Colonic mucosa (tissue), 4 donors: ENCODE data around the gene SH3BP2. TPM values are rescaled to one million over a fixed set of nuclear protein-coding genes. Genes with fewer than 3 reads are reported as not detected.

Experiments used
- DNase-seq: peaks from one replicate; pipeline ENCODE4 v3.0.0-alpha.2; 2020
- H3K27ac ChIP-seq: fragments of 200-600 bp; one replicate; pipeline ENCODE4 v1.8.0; 2021
- H3K27me3 ChIP-seq: fragments of 200-600 bp; one replicate; pipeline ENCODE4 v1.8.0; 2021
- H3K36me3 ChIP-seq: fragments of 200-600 bp; one replicate; pipeline ENCODE4 v1.8.0; 2021
- H3K4me1 ChIP-seq: fragments of 200-600 bp; one replicate; pipeline ENCODE4 v1.8.0; 2021; ENCODE audit warnings: mild to moderate bottlenecking
- H3K4me3 ChIP-seq: fragments of 200-600 bp; one replicate; pipeline ENCODE4 v1.8.0; 2021
- H3K9ac ChIP-seq, 2 donors: one replicate each; pipeline ENCODE4 v1.7.0; 2013; ENCODE audit warnings: control low read depth in 2 of 2, low read depth in 2 of 2, low read length in 2 of 2
- H3K9me3 ChIP-seq: fragments of 200-600 bp; one replicate; pipeline ENCODE4 v1.8.0; 2021
- CTCF ChIP-seq: fragments of 200-600 bp; IDR thresholded peaks from one replicate; pipeline ENCODE4 v1.8.0; 2022; ENCODE audit warnings: antibody characterized with exemption, mild to moderate bottlenecking
- intact Hi-C: fragments of 100-400 bp; cut with DNase I; formaldehyde crosslinking; loops from one replicate; pipeline ENCODE4 v1.14.1; 2022
- total RNA-seq, 2 donors: library from RNA; stranded (reverse); fragmentation: NEBNext Ultra II Directional in 1 of 2; extraction: Animal tissue kit (Norgen Biotek cat#: 25700) in 1 of 2; gene quantifications; one replicate each; pipeline ENCODE4 v1.2.1, GENCODE V29; 2021
- donor health status: healthy.
- donor health status: DM: no; HTN: no; CAD: no.
- donor health status: DM: no; HTN: no; CAD: no.

The SH3BP2 gene
- total RNA-seq, 2 donors from 2014 or later = 62.2 to 70.8 TPM

GRCh38 chr4:2754848-2755819, 37.8 kb upstream of the SH3BP2 start:
- Histone ChIP-seq H3K9me3 (no peaks in the 10 kb centered on the region), H3K36me3 (no peaks in the 10 kb centered on the region), H3K27ac (peak overlapping the region; percentile 95), H3K4me3 (peak overlapping the region; percentile 71), H3K4me1 (peaks cover 10% of the 10 kb centered on the region), H3K9ac (peak overlapping the region; percentile 42 to 93), H3K27me3 (no peaks in the 10 kb centered on the region)
- intact Hi-C loops = no loop called here
- no peak for TF ChIP-seq CTCF
- no peak for DNase-seq

GRCh38 chr4:2755821-2756690, 36.8 kb upstream of the SH3BP2 start, which contains the start of gene TNIP2:
Gene TNIP2, minus strand, starts transcription at chr4:2756336. Its CDS starts 47 bp downstream, at chr4:2756289.
- Histone ChIP-seq H3K4me3 (peak within 1 kb of the TSS; percentile 71), H3K4me1 (peaks cover 10% of the 10 kb centered on the region), H3K27me3 (no peaks in the 10 kb centered on the region), H3K36me3 (no peaks in the 10 kb centered on the region), H3K27ac (peak within 1 kb of the TSS; percentile 95), H3K9ac (peak within 1 kb of the TSS; percentile 78 to 93), H3K9me3 (no peaks in the 10 kb centered on the region)
- TF ChIP-seq CTCF = no peak
- intact Hi-C loops = no loop called here
- DNase-seq = peak; percentile 92

GRCh38 chr4:2756691-2757350, 36.1 kb upstream of the SH3BP2 start:
- peak overlapping the region; percentile 58 to 78 for H3K9ac ChIP-seq

GRCh38 chr4:2757426-2757825, 35.5 kb upstream of the SH3BP2 start:
- Histone ChIP-seq H3K4me3 (no peak overlapping the region), H3K27ac (no peak overlapping the region), H3K4me1 (peaks cover 17% of the 10 kb centered on the region), H3K9ac (peak overlapping the region in 1 of 2 donors; percentile 34), H3K27me3 (no peaks in the 10 kb centered on the region), H3K36me3 (no peaks in the 10 kb centered on the region), H3K9me3 (no peaks in the 10 kb centered on the region)
- intact Hi-C loops = no loop called here
- DNase-seq = no peak
- TF ChIP-seq CTCF = no peak

More at GRCh38 chr4:2756691-2757350, 36.1 kb upstream of the SH3BP2 start:
- intact Hi-C loops = no loop called here
- H3K27me3 ChIP-seq = no peaks in the 10 kb centered on the region
- H3K27ac ChIP-seq = peak overlapping the region; percentile 80
- no peak for TF ChIP-seq CTCF
- no peaks in the 10 kb centered on the region for H3K9me3 ChIP-seq
- peak overlapping the region; percentile 22 for H3K4me3 ChIP-seq
- H3K36me3 ChIP-seq = no peaks in the 10 kb centered on the region
- peaks cover 15% of the 10 kb centered on the region for H3K4me1 ChIP-seq
- DNase-seq = no peak
